22Rv1 (cell line): ENCODE results near the gene LCOR.

Experiments
- ZFX ChIP-seq: fragments of 450-650 bp; IDR thresholded peaks from 2 replicates; pipeline ENCODE4 v1.6.1; 2017; ENCODE audit warnings: antibody characterized with exemption, borderline replicate concordance
- TF ChIP-seq, protein P1 (sequence below): fragments of 450-650 bp; IDR thresholded peaks from 2 replicates; pipeline ENCODE4 v1.5.1; 2017; ENCODE audit warnings: mild to moderate bottlenecking

DNA sequence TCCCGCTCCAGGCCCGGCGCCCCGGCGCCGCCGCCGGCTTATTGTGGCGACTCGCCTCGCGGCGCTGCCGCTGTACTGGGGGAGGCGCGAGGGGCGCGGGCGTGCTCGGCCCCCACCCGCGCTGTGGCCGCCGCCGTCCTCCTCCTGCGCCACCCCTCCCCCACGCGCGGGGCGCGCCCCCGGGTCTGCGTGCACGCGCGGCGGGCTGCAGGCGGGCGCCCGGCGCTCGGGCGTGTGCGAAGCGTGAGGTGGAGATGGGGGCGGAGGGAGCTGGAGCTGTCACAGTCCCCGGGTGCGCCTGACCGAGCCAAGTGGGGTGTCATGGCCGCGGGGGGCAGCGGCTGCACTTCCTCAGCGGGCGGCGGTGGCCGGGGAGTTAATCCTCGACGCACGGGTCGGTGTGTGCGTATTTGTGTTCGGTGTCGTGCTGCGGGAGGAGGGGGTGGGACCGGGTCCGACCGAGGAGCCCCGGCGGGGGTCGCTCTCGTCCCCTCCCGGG is 672 bp downstream of the LCOR start:
- TF ChIP-seq, protein P1, sequence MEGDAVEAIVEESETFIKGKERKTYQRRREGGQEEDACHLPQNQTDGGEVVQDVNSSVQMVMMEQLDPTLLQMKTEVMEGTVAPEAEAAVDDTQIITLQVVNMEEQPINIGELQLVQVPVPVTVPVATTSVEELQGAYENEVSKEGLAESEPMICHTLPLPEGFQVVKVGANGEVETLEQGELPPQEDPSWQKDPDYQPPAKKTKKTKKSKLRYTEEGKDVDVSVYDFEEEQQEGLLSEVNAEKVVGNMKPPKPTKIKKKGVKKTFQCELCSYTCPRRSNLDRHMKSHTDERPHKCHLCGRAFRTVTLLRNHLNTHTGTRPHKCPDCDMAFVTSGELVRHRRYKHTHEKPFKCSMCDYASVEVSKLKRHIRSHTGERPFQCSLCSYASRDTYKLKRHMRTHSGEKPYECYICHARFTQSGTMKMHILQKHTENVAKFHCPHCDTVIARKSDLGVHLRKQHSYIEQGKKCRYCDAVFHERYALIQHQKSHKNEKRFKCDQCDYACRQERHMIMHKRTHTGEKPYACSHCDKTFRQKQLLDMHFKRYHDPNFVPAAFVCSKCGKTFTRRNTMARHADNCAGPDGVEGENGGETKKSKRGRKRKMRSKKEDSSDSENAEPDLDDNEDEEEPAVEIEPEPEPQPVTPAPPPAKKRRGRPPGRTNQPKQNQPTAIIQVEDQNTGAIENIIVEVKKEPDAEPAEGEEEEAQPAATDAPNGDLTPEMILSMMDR: no peak
- no peak for TF ChIP-seq ZFX
